ENCODE measurements around the gene NKX2-2. TPM values are rescaled to one million over a fixed set of nuclear protein-coding genes. Genes with fewer than 3 reads are reported as not detected.

NKX2-2 gene
- total and polyA plus RNA-seq, 2 experiments from 2014 or later = not detected

GRCh38 chr20:21546355-21546754 is 32.5 kb upstream of the NKX2-2 start:
- TF ChIP-seq, protein P1, sequence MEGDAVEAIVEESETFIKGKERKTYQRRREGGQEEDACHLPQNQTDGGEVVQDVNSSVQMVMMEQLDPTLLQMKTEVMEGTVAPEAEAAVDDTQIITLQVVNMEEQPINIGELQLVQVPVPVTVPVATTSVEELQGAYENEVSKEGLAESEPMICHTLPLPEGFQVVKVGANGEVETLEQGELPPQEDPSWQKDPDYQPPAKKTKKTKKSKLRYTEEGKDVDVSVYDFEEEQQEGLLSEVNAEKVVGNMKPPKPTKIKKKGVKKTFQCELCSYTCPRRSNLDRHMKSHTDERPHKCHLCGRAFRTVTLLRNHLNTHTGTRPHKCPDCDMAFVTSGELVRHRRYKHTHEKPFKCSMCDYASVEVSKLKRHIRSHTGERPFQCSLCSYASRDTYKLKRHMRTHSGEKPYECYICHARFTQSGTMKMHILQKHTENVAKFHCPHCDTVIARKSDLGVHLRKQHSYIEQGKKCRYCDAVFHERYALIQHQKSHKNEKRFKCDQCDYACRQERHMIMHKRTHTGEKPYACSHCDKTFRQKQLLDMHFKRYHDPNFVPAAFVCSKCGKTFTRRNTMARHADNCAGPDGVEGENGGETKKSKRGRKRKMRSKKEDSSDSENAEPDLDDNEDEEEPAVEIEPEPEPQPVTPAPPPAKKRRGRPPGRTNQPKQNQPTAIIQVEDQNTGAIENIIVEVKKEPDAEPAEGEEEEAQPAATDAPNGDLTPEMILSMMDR (IDR thresholded peaks at IDR 0.05; ENCODE audit: low read depth, low read length) = no peak
- no peak for DNase-seq (ENCODE audit: low read depth in 1 of 2, low spot score in 1 of 2)
- Histone ChIP-seq H3K36me3 (no peaks in the 10 kb centered on the region), H3K9me3 (ENCODE audit: low read depth) (no peaks in the 10 kb centered on the region), H3K4me3 (no peak overlapping the region), H3K27me3 (peaks cover under 1% of the 10 kb centered on the region), H3K27ac (no peak overlapping the region), H3K4me1 (ENCODE audit: low read depth) (no peaks in the 10 kb centered on the region)

- H3K27ac ChIP-seq = no peak overlapping the region
- peaks cover 20% of the 10 kb centered on the region for H3K27me3 ChIP-seq
- TF ChIP-seq, protein P1 (IDR thresholded peaks at IDR 0.05; ENCODE audit: low read depth, low read length) = no peak
- no peak for DNase-seq (ENCODE audit: low read depth in 1 of 2, low spot score in 1 of 2)
- H3K36me3 ChIP-seq = no peaks in the 10 kb centered on the region
- no peaks in the 10 kb centered on the region for H3K4me1 ChIP-seq (ENCODE audit: low read depth)
- no peak overlapping the region for H3K4me3 ChIP-seq
- no peaks in the 10 kb centered on the region for H3K9me3 ChIP-seq (ENCODE audit: low read depth)
Measured at GRCh38 chr20:21539512-21539911, 25.6 kb upstream of the NKX2-2 start.

- TF ChIP-seq, protein P1 (IDR thresholded peaks at IDR 0.05; ENCODE audit: low read depth, low read length) = no peak
- no peak overlapping the region for H3K27ac ChIP-seq
- H3K4me1 ChIP-seq (ENCODE audit: low read depth) = no peaks in the 10 kb centered on the region
- no peaks in the 10 kb centered on the region for H3K9me3 ChIP-seq (ENCODE audit: low read depth)
- H3K4me3 ChIP-seq = no peak overlapping the region
- DNase-seq (ENCODE audit: low read depth in 1 of 2, low spot score in 1 of 2) = no peak
- H3K27me3 ChIP-seq = peaks cover 42% of the 10 kb centered on the region
- H3K36me3 ChIP-seq = no peaks in the 10 kb centered on the region
Measured at GRCh38 chr20:21534886-21535285, 21.0 kb upstream of the NKX2-2 start.

GRCh38 chr20:21534453-21534852 is 20.6 kb upstream of the NKX2-2 start:
- H3K9me3 ChIP-seq (ENCODE audit: low read depth) = no peaks in the 10 kb centered on the region
- peaks cover 47% of the 10 kb centered on the region for H3K27me3 ChIP-seq
- H3K4me1 ChIP-seq (ENCODE audit: low read depth) = no peaks in the 10 kb centered on the region
- no peaks in the 10 kb centered on the region for H3K36me3 ChIP-seq
- TF ChIP-seq, protein P1 (IDR thresholded peaks at IDR 0.05; ENCODE audit: low read depth, low read length) = no peak
- no peak for DNase-seq (ENCODE audit: low read depth in 1 of 2, low spot score in 1 of 2)
- no peak overlapping the region for H3K27ac ChIP-seq
- no peak overlapping the region for H3K4me3 ChIP-seq

DNA sequence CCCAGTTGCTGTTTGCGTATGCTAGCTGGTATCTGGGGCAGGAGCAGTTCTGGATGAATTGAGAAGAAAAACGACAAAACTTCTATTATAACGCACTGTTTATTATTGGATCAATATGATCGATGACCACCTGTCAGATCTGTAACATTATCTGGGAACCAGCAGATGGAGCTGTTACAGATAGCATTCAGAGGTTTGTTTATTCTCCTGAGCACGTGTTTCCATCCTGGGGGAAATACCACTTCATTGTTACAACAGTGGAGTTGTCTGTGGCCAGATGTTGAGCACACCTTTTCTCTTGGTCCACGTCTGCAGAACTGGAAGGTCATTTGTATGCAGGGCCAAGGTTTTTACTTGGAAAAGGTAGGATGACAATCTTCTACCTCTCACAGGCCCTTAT is 16.0 kb upstream of the NKX2-2 start:
- Histone ChIP-seq H3K36me3 (no peaks in the 10 kb centered on the region), H3K27me3 (peaks cover 84% of the 10 kb centered on the region), H3K9me3 (ENCODE audit: low read depth) (no peaks in the 10 kb centered on the region), H3K4me3 (no peak overlapping the region), H3K4me1 (ENCODE audit: low read depth) (no peaks in the 10 kb centered on the region), H3K27ac (no peak overlapping the region)
- no peak for DNase-seq (ENCODE audit: low read depth in 1 of 2, low spot score in 1 of 2)
- TF ChIP-seq, protein P1 (IDR thresholded peaks at IDR 0.05; ENCODE audit: low read depth, low read length) = no peak

DNA sequence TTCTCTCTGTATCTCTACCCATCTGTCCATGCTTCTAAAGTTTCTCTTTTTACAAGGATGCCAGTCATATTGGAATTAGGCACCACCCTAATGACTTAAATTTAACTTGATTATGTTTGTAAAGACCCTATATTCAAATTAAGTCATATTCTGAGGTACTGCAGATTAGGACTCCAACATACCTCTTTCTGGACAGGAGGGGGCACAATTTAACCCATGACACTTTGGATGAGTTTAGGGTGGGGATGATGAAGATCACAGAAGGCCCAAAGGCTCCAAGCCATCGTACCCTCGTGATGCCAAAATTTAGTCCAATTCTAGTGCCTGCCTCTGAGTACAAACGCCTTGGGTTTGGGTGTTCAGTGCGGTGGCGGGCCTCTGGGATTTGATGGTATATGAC is 15.0 kb upstream of the NKX2-2 start:
- Histone ChIP-seq H3K27ac (no peak overlapping the region), H3K9me3 (ENCODE audit: low read depth) (no peaks in the 10 kb centered on the region), H3K36me3 (no peaks in the 10 kb centered on the region), H3K4me1 (ENCODE audit: low read depth) (no peaks in the 10 kb centered on the region), H3K27me3 (peaks cover 85% of the 10 kb centered on the region), H3K4me3 (no peak overlapping the region)
- DNase-seq (ENCODE audit: low read depth in 1 of 2, low spot score in 1 of 2) = no peak
- TF ChIP-seq, protein P1 (IDR thresholded peaks at IDR 0.05; ENCODE audit: low read depth, low read length) = no peak
